GM03348 (cell line): ENCODE results near the gene FCHSD1.

Source experiments
- DNase-seq: peaks from one replicate; pipeline ENCODE4 v3.0.0; 2012; ENCODE audit warnings: low spot score

FCHSD1 gene

GRCh38 chr5:141641634-141642267 lies 9.5 kb downstream of the FCHSD1 start:
- peak; percentile 76 for DNase-seq

GRCh38 chr5:141640698-141641097 lies 10.5 kb downstream of the FCHSD1 start:
- no peak for DNase-seq

GRCh38 chr5:141640051-141640415 lies 11.2 kb downstream of the FCHSD1 start:
- no peak for DNase-seq

GRCh38 chr5:141639357-141640050 lies 11.7 kb downstream of the FCHSD1 start:
- no peak for DNase-seq

- DNase-seq, result no peak
Observed at GRCh38 chr5:141638771-141639170, 12.4 kb downstream of the FCHSD1 start.

GRCh38 chr5:141637767-141638419 lies 13.3 kb downstream of the FCHSD1 start:
- peak; percentile 69 for DNase-seq

GRCh38 chr5:141637123-141637766 lies 14.0 kb downstream of the FCHSD1 start:
- DNase-seq, result no peak

- peak; percentile 99 for DNase-seq
Observed at GRCh38 chr5:141636413-141637122, 14.7 kb downstream of the FCHSD1 start, which contains the start of the genes HDAC3 and RELL2. Gene HDAC3, minus strand, starts transcription at chr5:141636849. Its CDS starts 59 bp downstream, at chr5:141636790. Gene RELL2, plus strand, starts transcription at chr5:141636997. Its CDS starts 1,229 bp downstream, at chr5:141638226.

- no peak for DNase-seq
Observed at GRCh38 chr5:141636106-141636412, 15.2 kb downstream of the FCHSD1 start.

GRCh38 chr5:141635646-141636045 lies 15.6 kb downstream of the FCHSD1 start:
- DNase-seq, result no peak

GRCh38 chr5:141634720-141635119 lies 16.5 kb downstream of the FCHSD1 start:
- no peak for DNase-seq

- no peak for DNase-seq
Observed at GRCh38 chr5:141633871-141634561, 17.2 kb downstream of the FCHSD1 start.

- no peak for DNase-seq
Observed at GRCh38 chr5:141632650-141633049, 18.6 kb downstream of the FCHSD1 start.

- DNase-seq, result no peak
Observed at GRCh38 chr5:141630570-141631140, 20.6 kb downstream of the FCHSD1 start.

- no peak for DNase-seq
Observed at GRCh38 chr5:141628175-141628788, 22.9 kb downstream of the FCHSD1 start.

GRCh38 chr5:141623611-141624010 lies 27.6 kb downstream of the FCHSD1 start:
- DNase-seq, result no peak

GRCh38 chr5:141623186-141623585 lies 28.0 kb downstream of the FCHSD1 start:
- DNase-seq, result no peak

GRCh38 chr5:141618804-141619554 lies 32.2 kb downstream of the FCHSD1 start, which contains the start of gene DIAPH1:
Gene DIAPH1, minus strand, starts transcription at chr5:141619000. Its CDS starts 86 bp downstream, at chr5:141618914.
- peak; percentile 95 for DNase-seq

- DNase-seq, result peak; percentile 52
Observed at GRCh38 chr5:141618030-141618803, 33.0 kb downstream of the FCHSD1 start.
